Activated CD4-positive, alpha-beta T cell treated with anti-CD3 and anti-CD28 coated beads for 48 hours (primary cell): ENCODE measurements around the gene CTDP1.
"Not testable (repeated sequence)": the region's sequence is repeated elsewhere in the genome, so short reads cannot be mapped to it uniquely, and the experiment has no call there.

Experiments
- DNase-seq: peaks from one replicate; pipeline ENCODE4 v3.0.0-alpha.2; 2020

CTDP1 gene

GRCh38 chr18:79748321-79749180 is 68.9 kb downstream of the CTDP1 start:
- no peak for DNase-seq

GRCh38 chr18:79749251-79750191 is 69.9 kb downstream of the CTDP1 start:
- DNase-seq = no peak

GRCh38 chr18:79750980-79751571 is 71.5 kb downstream of the CTDP1 start:
- no peak for DNase-seq

- DNase-seq = not testable (repeated sequence)
Observed at GRCh38 chr18:79751918-79752578, 72.4 kb downstream of the CTDP1 start.

- DNase-seq = not testable (repeated sequence)
Observed at GRCh38 chr18:79752946-79753345, 73.3 kb downstream of the CTDP1 start.

GRCh38 chr18:79753391-79753851 is 73.8 kb downstream of the CTDP1 start:
- DNase-seq = no peak

GRCh38 chr18:79754022-79754761 is 74.6 kb downstream of the CTDP1 start:
- no peak for DNase-seq

GRCh38 chr18:79754831-79755351 is 75.3 kb downstream of the CTDP1 start:
- DNase-seq = no peak

GRCh38 chr18:79755496-79756142 is 76.0 kb downstream of the CTDP1 start:
- DNase-seq = no peak

GRCh38 chr18:79756143-79756500 is 76.5 kb downstream of the CTDP1 start:
- no peak for DNase-seq

GRCh38 chr18:79756826-79757225 is 77.2 kb downstream of the CTDP1 start:
- DNase-seq = no peak

- DNase-seq = no peak
Observed at GRCh38 chr18:79760348-79760747, 80.7 kb downstream of the CTDP1 start.

- no peak for DNase-seq
Observed at GRCh38 chr18:79760881-79761280, 81.3 kb downstream of the CTDP1 start.

GRCh38 chr18:79763407-79763806 is 83.8 kb downstream of the CTDP1 start:
- DNase-seq = no peak

- no peak for DNase-seq
Observed at GRCh38 chr18:79764131-79764530, 84.5 kb downstream of the CTDP1 start.

- DNase-seq = no peak
Observed at GRCh38 chr18:79765491-79766245, 86.1 kb downstream of the CTDP1 start.

GRCh38 chr18:79766308-79766707 is 86.7 kb downstream of the CTDP1 start:
- no peak for DNase-seq

GRCh38 chr18:79768745-79769144 is 89.1 kb downstream of the CTDP1 start:
- DNase-seq = no peak

- DNase-seq = no peak
Observed at GRCh38 chr18:79769698-79770500, 90.3 kb downstream of the CTDP1 start.

- DNase-seq = no peak
Observed at GRCh38 chr18:79770501-79770815, 90.9 kb downstream of the CTDP1 start.
